Spleen (tissue), 7 donors: ENCODE data around the gene DUSP9.

Experiments used
- CTCF ChIP-seq, 11 experiments: fragments of 200-600 bp in 7 of 11; fragments of 450-650 bp in 4 of 11; sonication (generic) in 4 of 11; IDR thresholded peaks in 8 of 11; conservative IDR thresholded peaks in 3 of 11; 1 replicate in 7 of 11; 2 replicates in 4 of 11; pipeline versions ENCODE4 v1.4.0 to v1.8.0; 2016 to 2021; ENCODE audit warnings: antibody characterized with exemption in 11 of 11, inconsistent platforms in 4 of 11, mild to moderate bottlenecking in 1 of 11
- POLR2A ChIP-seq, 3 donors: fragments of 450-650 bp; IDR thresholded peaks; one replicate each; pipeline ENCODE4 v1.5.1; 2017; ENCODE audit warnings: antibody characterized with exemption in 3 of 3, mild to moderate bottlenecking in 1 of 3
- POLR2AphosphoS5 ChIP-seq, 3 donors: sonication (generic); formaldehyde crosslinking; IDR thresholded peaks; one replicate each; pipeline ENCODE4 v1.5.1; 2017; ENCODE audit warnings: antibody characterized with exemption in 3 of 3
- donor health status: DM: no; HTN: no; CAD: no; lungs with moderate emphysema.
- donor health status: DM: no; HTN: no; CAD: no.
- donor health status: DM: no; HTN: no; CAD: no.

GRCh38 chrX:153673428-153674218, 26.6 kb downstream of the DUSP9 start, which contains the start of gene PNCK:
- no peak for TF ChIP-seq CTCF (IDR thresholded peaks at IDR 0.05 in 8 of 11, conservative IDR thresholded peaks at IDR 0.05 in 3 of 11)
- TF ChIP-seq POLR2A (IDR thresholded peaks at IDR 0.05) = no peak
- TF ChIP-seq POLR2AphosphoS5 (IDR thresholded peaks at IDR 0.05) = no peak
